Coronary artery (tissue), 2 donors: ENCODE measurements around the gene CDC42.

ENCODE experiments used
- DNase-seq: peaks from one replicate; pipeline ENCODE4 v3.0.0-alpha.2; 2017; ENCODE audit warnings: low spot score
- H3K27ac ChIP-seq, 2 donors: fragments of 200-600 bp; sonication (generic); one replicate each; pipeline ENCODE4 v1.5.1; 2016 to 2019
- H3K4me3 ChIP-seq: fragments of 200-600 bp; sonication (generic); 2 replicates; pipeline ENCODE4 v1.5.1; 2016; ENCODE audit warnings: mild to moderate bottlenecking, moderate library complexity
- TF ChIP-seq, protein P1 (sequence below): fragments of 200-600 bp; sonication (generic); IDR thresholded peaks from one replicate; pipeline ENCODE4 v1.5.1; 2019; ENCODE audit warnings: antibody characterized with exemption

The CDC42 gene

DNA sequence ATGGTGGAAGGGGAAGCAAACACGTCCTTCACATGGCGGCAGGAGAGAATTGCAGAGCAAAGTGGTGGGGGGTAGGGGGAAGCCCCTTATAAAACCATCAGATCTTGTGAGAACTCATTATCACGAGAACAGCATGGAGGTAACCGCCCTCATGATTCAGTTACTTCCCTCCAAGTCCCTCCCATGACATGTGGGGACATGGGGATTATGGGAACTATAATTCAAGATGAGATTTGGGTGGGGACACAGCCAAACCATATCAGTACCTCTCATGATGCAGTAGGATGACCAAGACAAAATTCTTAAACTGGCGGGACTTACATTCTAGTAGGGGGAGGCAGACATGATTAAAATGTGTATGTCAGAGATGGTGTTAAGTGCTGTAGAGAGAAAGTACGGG, 51.6 kb downstream of the CDC42 start:
- Histone ChIP-seq H3K4me3 (no peak overlapping the region), H3K27ac (no peak overlapping the region)
- DNase-seq: no peak
- TF ChIP-seq, protein P1, sequence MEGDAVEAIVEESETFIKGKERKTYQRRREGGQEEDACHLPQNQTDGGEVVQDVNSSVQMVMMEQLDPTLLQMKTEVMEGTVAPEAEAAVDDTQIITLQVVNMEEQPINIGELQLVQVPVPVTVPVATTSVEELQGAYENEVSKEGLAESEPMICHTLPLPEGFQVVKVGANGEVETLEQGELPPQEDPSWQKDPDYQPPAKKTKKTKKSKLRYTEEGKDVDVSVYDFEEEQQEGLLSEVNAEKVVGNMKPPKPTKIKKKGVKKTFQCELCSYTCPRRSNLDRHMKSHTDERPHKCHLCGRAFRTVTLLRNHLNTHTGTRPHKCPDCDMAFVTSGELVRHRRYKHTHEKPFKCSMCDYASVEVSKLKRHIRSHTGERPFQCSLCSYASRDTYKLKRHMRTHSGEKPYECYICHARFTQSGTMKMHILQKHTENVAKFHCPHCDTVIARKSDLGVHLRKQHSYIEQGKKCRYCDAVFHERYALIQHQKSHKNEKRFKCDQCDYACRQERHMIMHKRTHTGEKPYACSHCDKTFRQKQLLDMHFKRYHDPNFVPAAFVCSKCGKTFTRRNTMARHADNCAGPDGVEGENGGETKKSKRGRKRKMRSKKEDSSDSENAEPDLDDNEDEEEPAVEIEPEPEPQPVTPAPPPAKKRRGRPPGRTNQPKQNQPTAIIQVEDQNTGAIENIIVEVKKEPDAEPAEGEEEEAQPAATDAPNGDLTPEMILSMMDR: no peak

DNA sequence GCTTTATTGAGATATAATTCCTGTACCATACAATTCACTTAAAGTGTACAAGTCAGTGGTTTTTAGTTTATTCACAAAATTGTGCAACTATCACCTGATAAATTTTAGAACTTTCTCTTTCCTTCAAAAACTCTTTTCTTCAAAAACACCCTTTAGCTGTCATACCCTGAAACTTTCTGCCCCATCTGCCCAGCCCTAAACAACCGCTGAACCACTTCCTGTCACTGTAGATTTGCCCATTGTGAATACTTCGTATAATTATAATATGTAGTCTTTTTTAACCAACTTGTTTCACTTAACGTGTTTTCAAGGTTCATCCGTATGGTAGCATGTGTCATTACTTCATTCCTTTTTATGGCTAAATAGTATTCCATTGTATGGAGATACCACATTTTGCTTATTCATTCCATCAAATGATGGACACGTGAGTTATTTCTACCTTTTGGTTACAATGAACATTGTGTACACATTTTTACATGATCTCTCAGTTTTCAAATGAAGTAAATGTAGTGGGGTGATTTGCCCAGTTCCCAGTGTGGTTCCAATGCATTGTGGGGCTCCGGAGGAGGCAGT, 52.4 kb downstream of the CDC42 start:
- no peak for DNase-seq
- TF ChIP-seq, protein P1: no peak
- Histone ChIP-seq H3K4me3 (no peak overlapping the region), H3K27ac (no peak overlapping the region)

DNA sequence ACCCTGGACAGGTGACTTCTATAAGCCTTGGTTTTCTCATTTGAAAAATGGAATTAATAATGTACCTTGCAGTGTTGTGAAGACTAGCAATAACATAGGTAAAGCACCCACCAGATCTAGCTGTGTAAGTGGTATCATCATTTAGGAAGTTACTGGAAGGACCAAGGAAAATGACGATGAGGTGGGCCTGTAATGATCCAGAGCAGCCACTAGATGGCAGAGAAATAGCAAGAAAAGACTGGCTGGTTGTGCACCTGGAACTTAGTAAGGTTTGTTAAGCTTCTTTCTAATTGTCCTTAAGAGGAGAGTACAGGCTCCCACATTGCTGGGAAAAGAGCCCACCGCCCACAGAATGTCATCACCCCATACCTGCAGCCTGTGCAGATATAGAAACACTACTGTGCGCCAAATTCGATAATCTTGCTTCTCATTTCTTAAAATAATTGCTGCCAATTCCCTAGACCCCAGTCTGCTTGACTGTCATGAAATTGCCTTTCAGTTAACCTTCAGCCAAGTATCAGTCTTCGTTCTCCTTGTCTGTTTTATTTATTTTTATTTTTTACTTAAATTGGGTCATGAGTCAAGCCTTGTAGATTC, 53.2 kb downstream of the CDC42 start:
- no peak overlapping the region for H3K27ac ChIP-seq
- no peak for DNase-seq
- no peak overlapping the region for H3K4me3 ChIP-seq
- TF ChIP-seq, protein P1: peak; percentile 67

DNA sequence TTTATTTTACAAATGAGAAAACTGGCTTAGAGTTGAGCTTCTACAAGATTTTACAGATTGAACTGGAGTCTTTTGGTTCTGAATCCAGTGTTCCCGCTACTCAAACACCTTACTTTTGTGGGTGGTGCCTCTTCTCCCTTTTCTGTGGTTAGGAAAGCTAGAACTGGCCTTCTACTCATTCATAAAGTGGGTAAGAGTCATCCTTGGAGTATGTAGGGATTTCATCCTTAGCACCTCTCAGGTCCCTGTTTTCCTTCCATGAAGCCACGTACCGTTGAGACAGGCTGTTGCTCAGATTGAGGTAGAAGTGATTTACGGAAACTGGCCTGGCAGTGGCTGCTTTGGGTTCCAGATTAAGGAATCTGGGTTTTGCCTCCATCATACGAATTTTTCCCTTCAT, 54.6 kb downstream of the CDC42 start:
- no peak for DNase-seq
- no peak overlapping the region for H3K27ac ChIP-seq
- TF ChIP-seq, protein P1: no peak
- H3K4me3 ChIP-seq: no peak overlapping the region

DNA sequence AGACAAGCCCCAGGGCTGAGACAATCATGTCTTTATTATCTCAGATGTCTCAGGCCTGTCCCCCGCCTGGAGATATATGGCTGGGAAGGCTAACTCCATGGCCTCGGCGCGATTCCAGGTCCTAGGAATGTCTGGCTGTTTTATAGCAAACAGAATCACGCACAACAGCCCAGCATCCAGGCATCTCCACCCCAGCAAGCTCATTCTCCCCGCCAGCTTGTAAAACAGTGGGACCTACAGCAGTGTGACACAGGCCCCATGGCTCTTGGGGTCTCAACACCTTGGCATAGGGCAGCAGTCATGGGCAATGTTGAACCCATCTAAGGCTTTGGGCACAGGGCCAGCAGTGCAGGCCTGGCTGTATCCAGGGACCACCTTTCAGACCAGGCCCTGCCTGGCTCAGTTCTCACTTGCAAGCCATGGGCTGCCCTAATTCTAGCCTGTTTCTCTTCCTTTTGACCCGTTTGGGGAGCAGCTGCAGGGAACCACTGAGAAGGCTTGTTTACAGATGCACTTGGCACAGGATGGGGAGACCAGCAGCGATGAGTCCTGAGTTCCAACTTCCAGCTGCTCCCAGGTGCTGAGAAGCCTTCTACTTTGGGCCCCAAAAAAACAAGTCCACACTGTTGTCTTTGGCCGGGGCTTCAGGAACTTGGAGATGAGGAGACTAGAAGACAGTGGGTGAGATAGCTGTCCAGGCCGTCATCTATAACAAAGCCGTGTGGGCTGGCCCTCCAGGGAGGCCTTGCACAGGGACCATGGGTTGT, 56.0 kb downstream of the CDC42 start:
- H3K27ac ChIP-seq: no peak overlapping the region
- no peak for DNase-seq
- no peak overlapping the region for H3K4me3 ChIP-seq
- TF ChIP-seq, protein P1: no peak

DNA sequence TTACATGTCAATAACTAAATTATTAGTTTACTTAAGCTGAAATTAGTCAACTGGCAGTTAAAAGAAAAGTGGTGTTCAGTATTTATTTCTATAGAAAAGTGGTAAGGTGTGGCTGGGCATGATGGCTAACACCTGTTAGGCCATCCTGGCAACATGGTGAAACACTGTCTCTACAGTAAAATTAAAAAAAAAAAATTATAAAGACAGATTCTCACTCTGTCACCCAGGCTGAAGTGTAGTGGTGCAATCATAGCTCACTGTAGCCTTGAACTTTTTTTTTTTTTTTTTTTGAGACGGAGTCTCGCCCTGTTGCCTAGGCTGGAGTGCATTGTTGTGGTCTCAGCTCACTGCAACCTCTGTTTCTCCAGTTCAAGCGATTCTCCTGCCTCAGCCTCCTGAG, 57.5 kb downstream of the CDC42 start:
- TF ChIP-seq, protein P1: no peak
- H3K4me3 ChIP-seq: no peak overlapping the region
- no peak overlapping the region for H3K27ac ChIP-seq
- DNase-seq: no peak

DNA sequence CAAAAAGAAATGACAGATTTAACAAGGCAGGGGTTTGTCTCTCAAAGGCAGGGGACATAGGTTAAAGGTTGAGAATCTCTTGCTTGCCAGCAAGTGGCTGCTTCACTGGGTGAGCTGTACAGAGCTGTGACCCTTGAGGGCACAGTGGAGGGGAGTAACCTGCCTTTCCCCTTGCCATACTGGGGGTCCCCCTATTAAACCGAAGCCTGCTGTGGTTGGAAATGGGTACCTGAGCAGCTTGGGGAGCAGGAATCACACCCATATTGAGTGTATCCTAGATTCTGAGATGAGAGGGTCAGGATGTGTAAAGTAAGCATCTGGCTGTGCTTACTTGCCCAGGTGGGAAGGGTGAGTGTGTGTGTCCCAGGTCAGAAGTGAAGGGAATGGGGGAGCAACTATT, 58.6 kb downstream of the CDC42 start:
- TF ChIP-seq, protein P1: no peak
- DNase-seq: no peak
- Histone ChIP-seq H3K4me3 (no peak overlapping the region), H3K27ac (no peak overlapping the region)
